ENCODE data around the gene GRIP2.

GRIP2 gene

DNA sequence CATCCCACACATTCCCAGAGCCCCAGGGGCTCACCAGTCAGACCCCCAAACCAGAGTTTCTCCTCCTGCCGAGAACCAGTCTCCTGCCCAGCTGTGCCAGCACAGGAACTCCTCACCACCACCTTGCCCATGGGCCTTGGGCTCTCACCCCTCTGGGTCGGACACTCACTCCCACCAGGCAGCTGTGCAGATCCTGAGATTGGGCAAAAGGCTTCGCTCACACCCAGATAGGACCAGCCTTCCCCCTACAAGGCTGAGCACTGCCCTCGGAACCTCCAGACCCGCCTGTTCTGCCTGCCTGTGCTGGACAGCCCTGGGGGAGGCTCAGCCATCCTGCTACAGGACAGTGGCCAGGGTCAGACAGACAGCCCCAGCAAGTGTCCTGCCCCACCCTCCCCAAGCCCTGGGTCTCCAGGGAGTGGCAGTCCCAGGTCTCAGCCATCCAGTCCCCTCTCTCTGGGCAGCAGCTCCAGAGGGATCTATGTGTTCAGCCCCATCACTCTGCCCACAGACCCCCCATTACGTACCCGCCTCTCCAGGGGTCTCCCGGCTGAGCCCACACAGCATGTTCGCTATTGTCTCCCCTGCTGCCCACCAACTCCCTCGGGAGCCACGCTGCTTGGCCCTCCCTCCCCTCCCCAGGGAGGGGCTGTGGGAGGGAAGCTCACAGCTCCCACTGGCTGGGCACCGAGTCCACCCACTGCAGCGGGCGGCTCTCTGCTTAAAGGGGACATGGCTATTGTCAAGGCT is at the start of gene GRIP2:
TSS of gene GRIP2 (minus strand) at position 601 of the 750 bp plus-strand sequence. CDS start at position 567, 34 bp downstream.
- Histone ChIP-seq H3K27me3 (ENCODE audit: control insufficient read depth, insufficient read depth, low read length) (no peaks in the 10 kb centered on the region), H3K9ac (no peak within 1 kb of the TSS), H3K36me3 (ENCODE audit: control insufficient read depth, insufficient read depth, low read length) (no peaks in the 10 kb centered on the region), H2AFZ (no peak within 1 kb of the TSS), H3K27ac (no peak within 1 kb of the TSS), H3K4me2 (ENCODE audit: low read length) (no peak within 1 kb of the TSS), H3K9me3 (ENCODE audit: control insufficient read depth, low read length) (no peaks in the 10 kb centered on the region), H3K4me3 (ENCODE audit: low read depth, low read length) (no peak within 1 kb of the TSS), H3K79me2 (no peaks in the 10 kb centered on the region), H3K4me1 (no peaks in the 10 kb centered on the region)
- TF ChIP-seq CTCF (IDR thresholded peaks at IDR 0.05): no peak

DNA sequence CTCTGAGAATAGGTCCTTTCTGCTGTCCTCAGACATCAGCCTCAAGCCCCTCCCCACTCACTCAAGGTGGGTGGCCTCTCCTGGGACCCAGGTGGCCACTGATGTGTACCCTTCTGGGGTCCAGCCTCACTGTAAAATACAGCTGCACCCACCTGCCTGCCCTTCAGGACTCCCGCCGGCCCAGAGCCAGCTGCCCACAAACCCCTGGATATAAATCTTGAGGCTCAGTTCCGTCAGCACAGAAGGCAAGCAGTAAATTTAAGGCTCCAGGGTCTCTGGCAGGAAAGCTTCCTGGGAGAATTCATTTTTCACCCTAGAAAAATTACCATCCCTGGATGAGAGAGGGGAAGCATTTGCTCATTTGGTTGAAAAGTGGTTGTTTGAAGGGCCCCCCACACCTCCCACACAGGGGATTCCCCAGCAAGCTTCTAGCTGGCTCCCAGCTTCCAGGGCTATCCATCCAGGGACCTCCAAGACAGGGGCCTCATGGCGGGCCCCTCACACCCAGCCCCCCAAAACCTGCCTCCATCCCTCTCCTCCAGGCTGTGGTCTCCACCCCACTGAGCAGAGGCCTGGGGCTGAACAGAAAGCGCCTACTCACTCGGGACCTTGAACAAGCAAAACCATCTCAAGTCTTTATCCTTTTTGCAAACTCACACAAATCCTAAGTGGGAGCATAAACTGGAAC is 48.4 kb upstream of the GRIP2 start:
- H3K9me3 ChIP-seq (ENCODE audit: control insufficient read depth, low read length): no peaks in the 10 kb centered on the region
- H3K9ac ChIP-seq: no peak overlapping the region
- no peaks in the 10 kb centered on the region for H3K27me3 ChIP-seq (ENCODE audit: control insufficient read depth, insufficient read depth, low read length)
- TF ChIP-seq CTCF (IDR thresholded peaks at IDR 0.05): no peak
- no peaks in the 10 kb centered on the region for H3K4me1 ChIP-seq
- no peaks in the 10 kb centered on the region for H3K36me3 ChIP-seq (ENCODE audit: control insufficient read depth, insufficient read depth, low read length)
- no peak overlapping the region for H3K4me2 ChIP-seq (ENCODE audit: low read length)
- H3K79me2 ChIP-seq: no peaks in the 10 kb centered on the region
- H3K4me3 ChIP-seq (ENCODE audit: low read depth, low read length): no peak overlapping the region
- H2AFZ ChIP-seq: no peak overlapping the region
- no peak overlapping the region for H3K27ac ChIP-seq

DNA sequence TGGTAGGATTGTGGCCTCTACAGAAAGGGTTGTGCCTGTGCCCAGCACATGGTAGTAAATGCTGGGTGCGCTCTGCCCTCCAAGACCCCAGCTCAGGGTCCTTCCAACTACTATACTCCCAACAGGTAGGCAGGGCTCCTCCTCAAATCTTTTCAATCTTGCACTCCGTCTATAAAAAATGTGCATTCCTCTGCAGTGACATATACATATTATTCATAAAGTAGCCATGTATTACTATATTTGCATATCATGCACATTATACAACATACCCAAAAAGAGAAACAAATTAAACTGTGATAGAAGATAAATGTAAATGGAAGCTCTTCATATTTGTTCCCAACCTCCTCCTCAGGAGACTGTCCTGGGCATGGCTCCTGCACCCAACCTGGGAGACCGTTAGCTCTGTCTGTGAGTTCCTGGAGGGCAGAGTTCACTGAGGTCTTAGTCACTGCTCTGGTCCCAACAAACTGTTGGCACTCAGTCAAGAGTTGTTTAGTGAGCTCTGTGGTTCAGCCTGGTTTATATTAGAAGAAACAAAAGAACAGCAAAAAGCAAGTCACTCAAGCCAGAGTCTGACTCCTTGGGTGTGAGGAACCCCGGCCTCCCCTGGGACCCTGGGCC is 47.7 kb upstream of the GRIP2 start:
- no peak for TF ChIP-seq CTCF (IDR thresholded peaks at IDR 0.05)
- Histone ChIP-seq H2AFZ (no peak overlapping the region), H3K27me3 (ENCODE audit: control insufficient read depth, insufficient read depth, low read length) (no peaks in the 10 kb centered on the region), H3K9ac (no peak overlapping the region), H3K79me2 (no peaks in the 10 kb centered on the region), H3K36me3 (ENCODE audit: control insufficient read depth, insufficient read depth, low read length) (no peaks in the 10 kb centered on the region), H3K27ac (no peak overlapping the region), H3K4me3 (ENCODE audit: low read depth, low read length) (no peak overlapping the region), H3K4me1 (no peaks in the 10 kb centered on the region), H3K4me2 (ENCODE audit: low read length) (no peak overlapping the region), H3K9me3 (ENCODE audit: control insufficient read depth, low read length) (no peaks in the 10 kb centered on the region)

- TF ChIP-seq CTCF (IDR thresholded peaks at IDR 0.05): no peak
- H3K4me3 ChIP-seq (ENCODE audit: low read depth, low read length): no peak overlapping the region
- no peak overlapping the region for H3K27ac ChIP-seq
- H3K36me3 ChIP-seq (ENCODE audit: control insufficient read depth, insufficient read depth, low read length): no peaks in the 10 kb centered on the region
- H3K9me3 ChIP-seq (ENCODE audit: control insufficient read depth, low read length): no peaks in the 10 kb centered on the region
- H3K4me1 ChIP-seq: no peaks in the 10 kb centered on the region
- H2AFZ ChIP-seq: no peak overlapping the region
- no peak overlapping the region for H3K4me2 ChIP-seq (ENCODE audit: low read length)
- no peaks in the 10 kb centered on the region for H3K79me2 ChIP-seq
- H3K27me3 ChIP-seq (ENCODE audit: control insufficient read depth, insufficient read depth, low read length): no peaks in the 10 kb centered on the region
- H3K9ac ChIP-seq: no peak overlapping the region
Observed at GRCh38 chr3:14586611-14587010, 46.5 kb upstream of the GRIP2 start.
